Erythroblast (primary cell): ENCODE data around the gene MCTP1.

Experiments
- DNase-seq, 2 experiments: peaks; one replicate each; lab custom pipeline; 2025; lab: John Stamatoyannopoulos, UW
- GATA1 ChIP-seq: IDR thresholded peaks from 2 replicates; pipeline ENCODE4 v1.6.1; 2011; ENCODE audit warnings: low read depth, mild to moderate bottlenecking, control low read depth, low read length, moderate library complexity
- POLR2A ChIP-seq: IDR thresholded peaks from 2 replicates; pipeline ENCODE4 v1.6.1; 2011; ENCODE audit warnings: mild to moderate bottlenecking, low read length

The MCTP1 gene

GRCh38 chr5:94920570-94920969, 364.3 kb downstream of the MCTP1 start:
- TF ChIP-seq GATA1: no peak
- no peak for TF ChIP-seq POLR2A
- DNase-seq: no peak

- DNase-seq: no peak
- TF ChIP-seq GATA1: no peak
Measured at GRCh38 chr5:94916619-94917018, 368.3 kb downstream of the MCTP1 start.

GRCh38 chr5:94911276-94911675, 373.6 kb downstream of the MCTP1 start:
- TF ChIP-seq GATA1 (no peak), POLR2A (no peak)
- DNase-seq: peak; percentile 21 to 48

GRCh38 chr5:94910721-94911120, 374.2 kb downstream of the MCTP1 start:
- peak; percentile 21 to 46 for DNase-seq
- TF ChIP-seq GATA1: no peak
- no peak for TF ChIP-seq POLR2A

- TF ChIP-seq POLR2A (no peak), GATA1 (no peak)
- peak; percentile 45 to 63 for DNase-seq
Measured at GRCh38 chr5:94908889-94909480, 375.9 kb downstream of the MCTP1 start.

- DNase-seq: no peak
- no peak for TF ChIP-seq POLR2A
- no peak for TF ChIP-seq GATA1
Measured at GRCh38 chr5:94906750-94907149, 378.1 kb downstream of the MCTP1 start.

GRCh38 chr5:94903726-94904125, 381.2 kb downstream of the MCTP1 start:
- DNase-seq: no peak

GRCh38 chr5:94901191-94901979, 383.5 kb downstream of the MCTP1 start:
- no peak for DNase-seq
- no peak for TF ChIP-seq GATA1
- TF ChIP-seq POLR2A: no peak

More at GRCh38 chr5:94903726-94904125, 381.2 kb downstream of the MCTP1 start:
- TF ChIP-seq GATA1: no peak
- no peak for TF ChIP-seq POLR2A

- TF ChIP-seq GATA1: no peak
- TF ChIP-seq POLR2A: no peak
- no peak for DNase-seq
Measured at GRCh38 chr5:94900006-94900505, 384.8 kb downstream of the MCTP1 start.

- no peak for TF ChIP-seq POLR2A
- TF ChIP-seq GATA1: no peak
- DNase-seq: peak; percentile 6 to 50
Measured at GRCh38 chr5:94893412-94894135, 391.3 kb downstream of the MCTP1 start.

- TF ChIP-seq GATA1 (no peak), POLR2A (no peak)
- no peak for DNase-seq
Measured at GRCh38 chr5:94891972-94892371, 392.9 kb downstream of the MCTP1 start.

GRCh38 chr5:94891565-94891964, 393.3 kb downstream of the MCTP1 start:
- no peak for TF ChIP-seq POLR2A
- no peak for TF ChIP-seq GATA1

GRCh38 chr5:94890907-94891306, 394.0 kb downstream of the MCTP1 start:
- TF ChIP-seq GATA1 (no peak), POLR2A (no peak)
- no peak for DNase-seq

More at GRCh38 chr5:94891565-94891964, 393.3 kb downstream of the MCTP1 start:
- DNase-seq: no peak

GRCh38 chr5:94888674-94889073, 396.2 kb downstream of the MCTP1 start:
- TF ChIP-seq POLR2A: no peak
- no peak for TF ChIP-seq GATA1
- DNase-seq: no peak
